ENCODE data around the gene ARHGAP25. TPM values are rescaled to one million over a fixed set of nuclear protein-coding genes. Genes with fewer than 3 reads are reported as not detected.

The ARHGAP25 gene
- total and polyA plus RNA-seq, 2 experiments from 2014 or later: 1.9 to 2.0 TPM

DNA sequence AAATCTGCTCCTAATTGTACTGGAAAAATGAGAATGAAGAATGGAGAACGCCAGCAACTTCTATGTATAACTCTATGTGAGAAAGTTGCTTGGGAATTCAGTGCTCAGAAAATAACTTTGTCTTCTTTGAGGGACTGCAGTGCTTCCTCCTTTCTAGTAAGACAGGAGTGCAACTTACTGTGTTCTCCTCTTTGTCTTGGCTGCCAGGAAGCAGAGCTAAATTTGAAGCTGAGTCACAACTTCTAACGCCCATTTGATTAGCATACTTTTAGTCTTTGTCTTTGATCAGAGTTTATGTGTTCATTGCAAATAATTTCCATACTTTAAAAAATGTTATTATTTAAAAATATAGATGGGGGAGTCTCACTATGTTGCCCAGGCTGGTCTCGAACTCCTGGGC lies 6.6 kb downstream of the ARHGAP25 start:
- H3K4me3 ChIP-seq: no peak overlapping the region
- Mint-ChIP-seq H3K36me3 (ENCODE audit: low read depth) (peaks cover 4% of the 10 kb centered on the region; the same call in 1 of the 3 replicates), H3K4me1 (peaks cover 21% of the 10 kb centered on the region), H3K27me3 (ENCODE audit: insufficient read depth, low read depth, poor library complexity) (peaks cover 2% of the 10 kb centered on the region), H3K9me3 (no peaks in the 10 kb centered on the region), H3K4me3 (no peak overlapping the region), H3K27ac (no peak overlapping the region)
- peaks cover 14% of the 10 kb centered on the region for H3K9me2 ChIP-seq (ENCODE audit: insufficient read depth)
- peaks cover 18% of the 10 kb centered on the region for H3K4me1 ChIP-seq (ENCODE audit: insufficient read depth)
- H3K27me3 ChIP-seq (ENCODE audit: insufficient read depth): no peaks in the 10 kb centered on the region
- H3F3A ChIP-seq (replicated peaks; ENCODE audit: low read depth): no peaks in the 10 kb centered on the region
- H3K36me3 ChIP-seq (ENCODE audit: insufficient read depth): no peaks in the 10 kb centered on the region
- no peak overlapping the region for H2AFZ ChIP-seq
- ATAC-seq: no peak
- TF ChIP-seq, protein P1, sequence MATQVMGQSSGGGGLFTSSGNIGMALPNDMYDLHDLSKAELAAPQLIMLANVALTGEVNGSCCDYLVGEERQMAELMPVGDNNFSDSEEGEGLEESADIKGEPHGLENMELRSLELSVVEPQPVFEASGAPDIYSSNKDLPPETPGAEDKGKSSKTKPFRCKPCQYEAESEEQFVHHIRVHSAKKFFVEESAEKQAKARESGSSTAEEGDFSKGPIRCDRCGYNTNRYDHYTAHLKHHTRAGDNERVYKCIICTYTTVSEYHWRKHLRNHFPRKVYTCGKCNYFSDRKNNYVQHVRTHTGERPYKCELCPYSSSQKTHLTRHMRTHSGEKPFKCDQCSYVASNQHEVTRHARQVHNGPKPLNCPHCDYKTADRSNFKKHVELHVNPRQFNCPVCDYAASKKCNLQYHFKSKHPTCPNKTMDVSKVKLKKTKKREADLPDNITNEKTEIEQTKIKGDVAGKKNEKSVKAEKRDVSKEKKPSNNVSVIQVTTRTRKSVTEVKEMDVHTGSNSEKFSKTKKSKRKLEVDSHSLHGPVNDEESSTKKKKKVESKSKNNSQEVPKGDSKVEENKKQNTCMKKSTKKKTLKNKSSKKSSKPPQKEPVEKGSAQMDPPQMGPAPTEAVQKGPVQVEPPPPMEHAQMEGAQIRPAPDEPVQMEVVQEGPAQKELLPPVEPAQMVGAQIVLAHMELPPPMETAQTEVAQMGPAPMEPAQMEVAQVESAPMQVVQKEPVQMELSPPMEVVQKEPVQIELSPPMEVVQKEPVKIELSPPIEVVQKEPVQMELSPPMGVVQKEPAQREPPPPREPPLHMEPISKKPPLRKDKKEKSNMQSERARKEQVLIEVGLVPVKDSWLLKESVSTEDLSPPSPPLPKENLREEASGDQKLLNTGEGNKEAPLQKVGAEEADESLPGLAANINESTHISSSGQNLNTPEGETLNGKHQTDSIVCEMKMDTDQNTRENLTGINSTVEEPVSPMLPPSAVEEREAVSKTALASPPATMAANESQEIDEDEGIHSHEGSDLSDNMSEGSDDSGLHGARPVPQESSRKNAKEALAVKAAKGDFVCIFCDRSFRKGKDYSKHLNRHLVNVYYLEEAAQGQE (IDR thresholded peaks at IDR 0.05; ENCODE audit: unreplicated experiment): no peak
- TF ChIP-seq ZNF114 (CRISPR knock-in tag; IDR thresholded peaks at IDR 0.05): no peak
- no peaks in the 10 kb centered on the region for H3K79me2 ChIP-seq (replicated peaks; ENCODE audit: insufficient read depth)
- DNase-seq (ENCODE audit: low spot score): no peak
- H4K20me1 ChIP-seq (replicated peaks; ENCODE audit: insufficient read depth): no peaks in the 10 kb centered on the region
- H3K4me2 ChIP-seq: no peak overlapping the region
- H3K27ac ChIP-seq (ENCODE audit: low read depth): no peak overlapping the region

DNA sequence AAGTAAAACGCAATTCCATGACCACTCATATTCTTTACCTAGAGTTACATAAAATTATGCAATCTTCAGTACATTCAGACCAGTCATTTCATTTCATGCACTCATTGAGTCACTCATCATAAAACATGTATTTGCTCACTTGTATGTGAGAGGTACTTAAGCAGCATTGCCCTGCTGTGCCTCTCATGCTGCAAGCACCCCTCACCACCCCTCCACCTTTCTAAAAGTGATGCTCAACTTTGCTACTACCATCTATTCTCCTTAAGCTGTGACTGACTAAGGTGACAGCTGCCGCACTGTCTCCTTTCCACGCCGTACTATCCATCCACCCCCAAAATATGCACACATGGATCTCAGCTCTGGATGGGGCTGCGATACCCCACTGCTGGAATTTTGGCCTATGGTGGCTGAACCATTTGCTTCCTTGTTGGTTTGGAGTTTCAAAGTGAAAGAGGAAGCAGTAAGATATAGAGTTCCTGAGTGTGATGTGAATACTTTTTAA lies 7.2 kb downstream of the ARHGAP25 start:
- peaks cover 21% of the 10 kb centered on the region for H3K4me1 Mint-ChIP-seq
- H3K9me3 Mint-ChIP-seq: no peaks in the 10 kb centered on the region
- ATAC-seq: no peak

More for the DNA sequence above, 7.2 kb downstream of the ARHGAP25 start:
- Histone ChIP-seq H3K4me1 (ENCODE audit: insufficient read depth) (peaks cover 18% of the 10 kb centered on the region), H3K27ac (ENCODE audit: low read depth) (no peak overlapping the region), H3K27me3 (ENCODE audit: insufficient read depth) (no peaks in the 10 kb centered on the region), H3K9me2 (ENCODE audit: insufficient read depth) (peaks cover 14% of the 10 kb centered on the region), H3K4me3 (no peak overlapping the region), H4K20me1 (replicated peaks; ENCODE audit: insufficient read depth) (no peaks in the 10 kb centered on the region), H3K4me2 (no peak overlapping the region), H2AFZ (no peak overlapping the region), H3K36me3 (ENCODE audit: insufficient read depth) (no peaks in the 10 kb centered on the region), H3F3A (replicated peaks; ENCODE audit: low read depth) (no peaks in the 10 kb centered on the region), H3K79me2 (replicated peaks; ENCODE audit: insufficient read depth) (no peaks in the 10 kb centered on the region)
- no peak for DNase-seq (ENCODE audit: low spot score)
- peaks cover 2% of the 10 kb centered on the region for H3K27me3 Mint-ChIP-seq (ENCODE audit: insufficient read depth, low read depth, poor library complexity)
- no peak overlapping the region for H3K27ac Mint-ChIP-seq
- H3K4me3 Mint-ChIP-seq: no peak overlapping the region
- H3K36me3 Mint-ChIP-seq (ENCODE audit: low read depth): peaks cover 4% of the 10 kb centered on the region; the same call in 1 of the 3 replicates
- no peak for TF ChIP-seq ZNF114 (CRISPR knock-in tag; IDR thresholded peaks at IDR 0.05)
- TF ChIP-seq NANOG (IDR thresholded peaks at IDR 0.05; ENCODE audit: borderline replicate concordance): no peak
- TF ChIP-seq, protein P2, sequence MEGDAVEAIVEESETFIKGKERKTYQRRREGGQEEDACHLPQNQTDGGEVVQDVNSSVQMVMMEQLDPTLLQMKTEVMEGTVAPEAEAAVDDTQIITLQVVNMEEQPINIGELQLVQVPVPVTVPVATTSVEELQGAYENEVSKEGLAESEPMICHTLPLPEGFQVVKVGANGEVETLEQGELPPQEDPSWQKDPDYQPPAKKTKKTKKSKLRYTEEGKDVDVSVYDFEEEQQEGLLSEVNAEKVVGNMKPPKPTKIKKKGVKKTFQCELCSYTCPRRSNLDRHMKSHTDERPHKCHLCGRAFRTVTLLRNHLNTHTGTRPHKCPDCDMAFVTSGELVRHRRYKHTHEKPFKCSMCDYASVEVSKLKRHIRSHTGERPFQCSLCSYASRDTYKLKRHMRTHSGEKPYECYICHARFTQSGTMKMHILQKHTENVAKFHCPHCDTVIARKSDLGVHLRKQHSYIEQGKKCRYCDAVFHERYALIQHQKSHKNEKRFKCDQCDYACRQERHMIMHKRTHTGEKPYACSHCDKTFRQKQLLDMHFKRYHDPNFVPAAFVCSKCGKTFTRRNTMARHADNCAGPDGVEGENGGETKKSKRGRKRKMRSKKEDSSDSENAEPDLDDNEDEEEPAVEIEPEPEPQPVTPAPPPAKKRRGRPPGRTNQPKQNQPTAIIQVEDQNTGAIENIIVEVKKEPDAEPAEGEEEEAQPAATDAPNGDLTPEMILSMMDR (conservative IDR thresholded peaks at IDR 0.05; ENCODE audit: low read depth in 2 of 2): no peak
- TF ChIP-seq STAT1 (IDR thresholded peaks at IDR 0.05; ENCODE audit: unreplicated experiment): no peak
